Embryonic facial prominence (tissue), 1 donor: ENCODE measurements around the gene EPN1.

Experiments
- DNase-seq: peaks from one replicate; pipeline ENCODE4 v3.0.0-alpha.2; 2016; ENCODE audit errors: extremely low spot score

The EPN1 gene

DNA sequence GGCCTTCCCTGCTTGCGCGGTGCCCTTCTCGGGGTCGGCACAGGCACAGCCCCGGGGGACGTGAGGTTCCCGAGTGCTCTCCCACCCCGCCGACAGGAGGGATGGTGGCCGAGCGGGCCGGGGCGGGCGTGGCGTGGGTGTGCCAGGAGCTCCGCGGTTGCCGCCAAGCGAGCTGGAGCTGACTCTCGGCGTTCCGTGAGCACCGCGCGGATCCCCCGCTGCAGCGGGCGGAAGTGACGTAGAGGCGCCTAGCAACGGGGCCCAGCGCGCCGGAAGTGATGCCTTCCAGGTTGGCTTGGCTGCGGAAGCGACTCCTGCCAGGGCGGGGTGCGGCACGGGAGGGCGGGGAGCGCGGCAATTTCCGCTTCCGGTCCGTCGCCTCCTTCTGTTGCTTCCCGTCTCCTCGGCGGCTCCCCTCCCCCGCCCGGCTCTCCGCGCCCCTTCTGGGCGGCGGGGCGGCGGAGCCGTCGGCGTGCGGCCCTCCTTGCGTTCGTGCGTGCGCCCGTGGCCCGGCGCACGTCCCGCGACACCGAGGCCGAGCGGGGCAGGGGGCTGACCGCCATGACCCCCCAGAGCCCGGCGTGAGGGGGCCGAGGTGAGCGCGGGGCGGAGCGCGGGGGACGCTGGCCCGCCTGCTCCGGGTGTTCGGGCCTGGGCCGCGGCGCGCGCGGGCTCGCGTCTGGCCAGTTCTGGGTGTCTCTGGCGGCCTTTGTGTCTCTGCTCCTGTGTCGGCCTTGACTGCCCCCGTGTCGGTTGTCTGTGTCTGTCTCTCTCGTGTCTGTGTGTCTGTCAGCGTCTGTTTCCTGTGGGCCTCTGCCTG lies at the start of gene EPN1:
Gene EPN1 (plus strand): TSS at position 386 of the 820 bp plus-strand sequence. CDS start 3,402 bp downstream, outside the sequence.
- DNase-seq = peak; percentile 95

DNA sequence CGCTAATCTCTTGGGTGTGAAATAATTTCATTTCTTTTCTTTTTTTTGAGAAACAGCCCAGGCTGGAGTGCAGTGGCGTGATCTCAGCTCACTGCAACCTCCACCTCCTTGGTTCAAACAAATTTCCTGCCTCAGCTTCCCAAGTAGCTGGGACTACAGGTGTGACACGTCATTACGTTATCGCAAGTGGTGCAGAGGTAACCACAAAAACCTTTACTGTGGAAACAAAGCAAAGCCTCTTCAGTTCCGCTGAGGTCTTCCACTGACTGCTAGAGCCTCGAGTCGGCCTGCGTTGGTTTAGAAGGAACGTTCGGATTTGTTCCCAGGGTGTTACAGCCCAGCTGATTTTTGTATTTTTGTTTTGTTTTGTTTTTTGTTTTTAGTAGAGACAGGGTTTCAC lies 48.7 kb upstream of the EPN1 start:
- no peak for DNase-seq

- DNase-seq = peak; percentile 51
Measured at GRCh38 chr19:55632463-55632834, 42.6 kb upstream of the EPN1 start.

GRCh38 chr19:55633861-55634260 lies 41.2 kb upstream of the EPN1 start:
- no peak for DNase-seq

DNA sequence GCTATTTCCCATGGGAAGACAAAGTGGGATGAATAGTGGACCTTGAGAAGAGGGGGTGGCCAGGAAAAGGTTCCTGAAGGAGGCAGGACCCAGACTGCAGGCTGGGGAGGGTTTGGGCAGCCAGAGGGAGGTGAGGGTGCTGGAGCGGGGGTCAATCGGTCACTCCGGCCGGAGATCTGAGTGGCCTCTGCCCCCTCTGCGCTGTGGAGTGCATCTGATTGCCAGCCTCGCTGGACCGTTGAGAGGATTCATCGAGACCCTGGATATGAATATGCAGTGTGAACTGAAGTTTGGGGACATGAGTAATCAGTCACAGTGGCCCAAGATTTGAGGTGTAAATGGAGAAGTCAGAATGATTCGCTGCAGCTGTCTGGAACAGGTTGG lies 39.7 kb upstream of the EPN1 start:
- no peak for DNase-seq

DNA sequence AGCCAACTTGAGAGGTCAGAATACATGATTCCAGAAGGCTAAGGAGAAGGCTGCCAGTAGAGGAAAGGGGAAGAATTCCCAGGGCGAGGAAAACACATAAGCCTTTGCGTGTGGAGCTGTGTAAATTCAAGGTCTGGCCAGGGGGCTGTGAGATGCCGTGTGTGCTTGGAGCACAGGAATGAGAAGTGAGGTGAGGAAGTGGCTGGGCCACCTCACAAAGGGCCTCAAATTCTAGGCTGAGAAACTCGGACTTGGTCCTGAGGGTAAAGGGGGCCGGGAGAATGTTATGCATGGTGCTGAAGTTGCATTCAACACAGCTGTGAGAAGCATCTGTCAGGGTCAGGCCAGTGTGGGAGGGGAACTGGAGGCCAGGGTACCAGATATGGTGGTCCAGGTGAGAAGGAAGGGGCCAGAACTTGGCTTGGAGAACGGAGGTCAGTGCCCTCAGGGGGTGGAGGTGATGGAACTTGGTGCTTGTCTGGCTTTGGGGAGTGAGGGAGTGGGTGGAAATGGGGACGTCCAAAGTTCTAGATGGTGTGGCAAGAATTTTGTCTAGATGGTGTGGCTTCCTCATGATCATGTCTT lies 39.1 kb upstream of the EPN1 start:
- DNase-seq = no peak

DNA sequence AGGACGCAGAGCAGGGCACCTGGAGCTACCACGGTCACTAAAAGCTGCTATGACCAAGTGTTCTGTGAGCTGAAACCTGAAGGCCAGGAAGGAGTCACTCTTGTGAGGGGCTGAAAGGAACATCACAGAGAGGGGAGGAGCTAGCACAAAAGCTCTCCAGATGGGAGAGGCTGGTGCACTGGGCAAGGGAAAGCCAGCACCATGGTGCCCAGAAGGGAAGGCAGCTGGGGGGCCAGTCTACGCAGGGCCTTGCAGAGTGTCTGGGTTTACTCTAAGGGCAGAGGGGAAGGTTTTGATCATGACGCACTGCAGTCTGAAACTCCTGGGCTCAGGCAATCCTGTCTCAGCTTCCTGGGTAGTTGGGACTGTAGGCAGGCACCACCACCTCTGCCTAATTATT lies 38.3 kb upstream of the EPN1 start:
- DNase-seq = no peak

DNA sequence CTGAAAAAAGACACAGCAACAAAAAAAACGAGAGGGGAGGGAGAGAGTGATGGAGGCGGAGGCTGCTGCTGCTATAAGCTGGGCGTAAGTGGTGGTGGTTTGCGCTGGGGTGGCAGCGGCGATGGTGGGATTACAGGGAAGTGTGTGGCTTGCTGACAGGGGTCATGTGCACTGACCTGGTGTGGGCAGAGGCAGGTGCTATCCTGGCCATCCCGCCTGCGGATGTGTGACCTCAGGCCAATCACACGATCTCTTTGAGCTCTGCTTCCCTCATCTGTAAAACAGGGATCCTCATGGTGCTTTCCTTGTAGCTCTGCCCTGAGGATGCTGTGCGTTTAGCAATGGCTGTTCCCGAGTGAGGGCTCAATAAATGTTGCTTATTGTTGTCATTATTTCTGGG lies 37.5 kb upstream of the EPN1 start:
- no peak for DNase-seq

- DNase-seq = no peak
Measured at GRCh38 chr19:55638864-55639359, 36.1 kb upstream of the EPN1 start.

GRCh38 chr19:55640043-55640576 lies 34.9 kb upstream of the EPN1 start:
- DNase-seq = no peak

DNA sequence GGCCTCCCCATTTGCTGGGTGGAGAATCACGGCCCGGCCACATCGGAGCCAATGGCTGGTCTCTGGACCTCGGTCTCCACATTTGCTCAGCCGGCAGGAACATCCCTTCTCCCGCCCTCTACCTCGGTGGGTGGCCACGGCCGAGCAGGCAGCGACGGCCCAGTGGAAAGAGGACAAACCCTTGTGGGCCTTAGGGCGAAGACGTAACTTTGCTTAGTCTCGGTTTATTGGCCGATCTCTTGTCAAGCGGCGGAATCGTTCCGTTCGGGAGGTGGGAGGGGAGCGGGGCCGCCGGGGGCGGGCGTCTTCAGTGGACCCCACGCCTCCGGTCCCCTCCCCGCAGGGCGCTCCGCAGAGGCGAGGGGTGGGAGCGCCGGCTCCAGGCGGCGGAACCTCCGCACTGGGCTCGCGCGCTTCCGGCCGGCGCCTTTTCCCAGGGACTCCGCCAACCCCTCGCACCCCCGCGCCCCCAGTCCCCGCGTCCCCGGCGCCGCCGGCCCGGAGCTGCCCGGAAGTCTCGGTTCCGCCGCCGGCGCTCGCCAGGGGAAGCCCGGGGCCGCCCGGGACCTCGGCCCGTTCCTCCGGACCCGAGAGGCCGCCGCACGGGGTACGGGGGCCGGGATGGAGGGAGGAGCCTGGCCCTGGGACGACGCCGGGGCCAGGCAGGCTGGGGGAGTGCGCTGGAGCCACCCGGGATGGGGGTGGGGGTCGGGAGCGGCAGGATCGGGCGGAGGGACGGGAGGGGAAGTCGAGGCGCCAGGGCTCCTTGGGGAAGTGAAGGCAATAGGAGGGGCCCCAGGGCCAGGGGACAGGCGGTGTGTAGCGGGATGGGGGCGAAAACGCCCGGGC lies 34.2 kb upstream of the EPN1 start, which contains the start of gene ZNF580:
Gene ZNF580 (plus strand): TSS at position 426 of the 849 bp plus-strand sequence. CDS start 1,507 bp downstream, outside the sequence.
- no peak for DNase-seq

DNA sequence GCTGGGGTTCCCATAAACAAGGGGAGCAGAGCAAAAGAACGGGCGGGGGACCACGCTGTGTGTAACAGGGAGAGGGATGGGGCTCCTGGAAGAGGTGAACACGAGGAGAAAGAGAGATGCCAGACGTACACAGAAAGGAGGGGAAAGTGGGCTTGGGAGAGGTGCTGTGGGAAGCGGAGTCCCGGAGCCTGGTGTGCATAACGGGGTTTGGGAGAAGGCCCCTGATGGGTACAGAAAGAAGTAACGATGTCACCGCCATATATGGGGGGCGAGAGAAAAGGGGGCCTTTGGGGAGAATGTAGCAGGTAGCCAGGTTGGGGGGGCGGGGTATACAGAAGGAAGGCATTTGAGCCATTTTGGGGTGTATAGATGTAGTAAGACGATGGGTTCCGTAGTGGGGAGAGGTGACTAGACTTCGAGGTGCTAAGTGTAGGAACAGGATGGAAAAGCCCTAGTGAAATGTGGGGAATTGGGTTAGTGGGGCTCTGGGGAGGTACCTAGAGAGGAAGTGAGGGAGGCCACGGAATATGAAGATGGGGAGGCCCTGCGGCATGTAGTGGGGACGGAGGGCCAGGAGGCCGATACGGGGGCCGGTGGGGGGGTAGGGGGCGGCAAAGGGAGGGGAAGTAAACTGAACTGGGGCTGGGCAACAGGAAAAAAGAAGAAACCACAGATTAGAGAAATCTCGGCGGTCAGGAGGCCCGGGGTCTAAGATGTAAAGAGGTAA lies 33.4 kb upstream of the EPN1 start:
- DNase-seq = no peak

- DNase-seq = no peak
Measured at GRCh38 chr19:55642153-55643002, 32.6 kb upstream of the EPN1 start.

DNA sequence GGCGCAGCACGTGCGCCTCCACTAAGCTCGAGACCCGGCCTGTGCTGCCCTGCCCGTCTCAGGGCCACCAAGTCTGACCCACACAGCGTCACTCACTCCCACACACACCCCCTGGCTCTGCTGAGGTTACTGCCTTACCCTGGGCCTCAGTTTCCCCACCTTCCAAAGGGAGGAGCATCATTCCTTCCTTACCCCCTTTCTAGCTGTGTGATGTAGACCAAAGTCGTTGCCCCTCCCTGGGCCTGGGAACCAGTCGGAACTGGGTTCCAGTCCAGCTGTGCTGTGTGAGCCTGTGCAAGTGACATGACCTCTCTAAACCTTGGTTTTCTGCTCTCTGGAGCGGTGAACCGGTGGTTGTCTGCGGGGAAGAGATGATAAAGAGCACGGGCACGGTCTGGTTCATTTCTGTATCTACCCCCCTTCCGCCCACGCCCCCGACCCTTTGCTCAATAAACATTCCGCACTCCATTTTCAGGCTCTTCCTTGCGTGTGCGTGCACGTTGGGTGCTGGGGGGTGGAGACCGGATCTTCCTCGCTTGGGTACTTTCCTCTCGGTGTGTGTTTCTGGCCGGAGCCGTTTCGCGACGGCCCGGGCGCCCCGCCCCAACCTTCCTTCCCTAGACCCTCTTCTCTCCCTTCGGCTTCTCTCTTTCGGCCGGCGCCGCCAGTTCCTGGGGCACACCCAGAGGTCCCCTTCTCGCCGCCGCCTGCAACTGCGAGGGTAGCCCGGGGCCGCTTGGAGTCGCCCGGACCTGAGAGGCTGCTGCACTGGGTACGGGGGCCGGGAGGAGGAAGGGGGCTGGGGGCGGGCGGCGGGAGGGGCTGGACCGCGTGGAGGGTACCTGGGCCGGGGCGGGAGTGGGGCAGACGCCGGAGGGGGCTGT lies 31.8 kb upstream of the EPN1 start, which contains the start of gene ZNF581:
Gene ZNF581 (plus strand): TSS at position 647 of the 884 bp plus-strand sequence. CDS start 923 bp downstream, outside the sequence.
- peak; percentile 51 for DNase-seq

GRCh38 chr19:55643887-55644176 lies 31.2 kb upstream of the EPN1 start:
- no peak for DNase-seq

DNA sequence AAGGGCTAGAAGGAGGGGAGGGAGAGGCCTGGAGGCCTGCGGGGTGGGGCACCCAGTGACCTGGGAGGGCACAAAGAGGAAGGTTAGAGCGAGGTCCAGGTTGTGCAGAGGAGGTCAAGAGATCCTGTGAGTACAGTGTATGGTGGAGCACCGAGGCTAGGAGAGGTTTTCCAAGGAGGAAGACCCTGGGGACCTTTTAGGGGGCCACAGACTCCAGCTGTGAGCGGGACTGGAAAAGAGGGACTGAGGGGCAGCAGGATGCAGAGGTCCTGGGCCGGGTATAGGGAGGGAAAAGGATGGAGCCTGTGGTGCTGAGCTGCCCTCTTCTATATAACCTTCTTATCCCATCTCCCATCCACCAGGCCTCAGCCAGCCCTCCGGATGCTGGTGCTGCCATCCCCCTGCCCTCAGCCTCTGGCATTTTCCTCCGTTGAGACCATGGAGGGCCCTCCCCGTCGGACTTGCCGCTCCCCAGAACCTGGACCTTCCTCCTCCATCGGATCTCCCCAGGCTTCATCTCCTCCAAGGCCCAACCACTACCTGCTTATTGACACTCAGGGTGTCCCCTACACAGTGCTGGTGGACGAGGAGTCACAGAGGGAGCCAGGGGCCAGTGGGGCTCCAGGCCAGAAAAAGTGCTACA lies 30.7 kb upstream of the EPN1 start:
- DNase-seq = no peak

GRCh38 chr19:55644842-55645511 lies 30.0 kb upstream of the EPN1 start:
- DNase-seq = no peak

- no peak for DNase-seq
Measured at GRCh38 chr19:55645512-55645881, 29.5 kb upstream of the EPN1 start.
